Endothelial cell of umbilical vein (primary cell): ENCODE results near the gene AP5M1. TPM values are rescaled to one million over a fixed set of nuclear protein-coding genes. Genes with fewer than 3 reads are reported as not detected.

Experiments
- BruUV-seq: library from RNA; stranded (reverse); fragments of 400-500 nt; replicated peaks from 2 replicates; lab custom pipeline; 2021; lab: Mats Ljungman, UMichigan
- CTCF ChIA-PET: fragments of 300-600, 350-600 bp; sonication (Branson Sonifier 250); formaldehyde crosslinking; loops from one replicate; lab custom pipeline; 2021; ENCODE audit warnings: antibody characterized with exemption, inconsistent platforms; lab: Charles Lee
- POLR2A ChIA-PET: fragments of 300-600, 350-600 bp; sonication (Branson Sonifier 250); formaldehyde crosslinking; loops from one replicate; lab custom pipeline; 2021; ENCODE audit warnings: antibody characterized with exemption, inconsistent platforms; lab: Charles Lee
- DNase-seq: peaks from one replicate; pipeline ENCODE4 v3.0.0-alpha.2; 2011; ENCODE audit warnings: low read depth, low spot score
- FAIRE-seq: peaks from 2 replicates; lab custom pipeline; 2011; peaks lifted over from hg19 to GRCh38; lab: Jason Lieb, UNC
- H2AFZ ChIP-seq: 2 replicates; pipeline ENCODE4 v1.6.0; 2012; ENCODE audit warnings: low read depth, low read length, control low read depth, inconsistent platforms
- H3K27ac ChIP-seq: 2 replicates; pipeline ENCODE4 v1.5.1; 2011; ENCODE audit warnings: low read depth, mild to moderate bottlenecking, control low read depth, low read length, moderate library complexity; ENCODE audit not compliant: insufficient read depth
- H3K27me3 ChIP-seq, 2 experiments: 2 replicates each; pipeline versions ENCODE4 v1.6.0 to v1.6.1; 2011; ENCODE audit warnings: low read length in 2 of 2, mixed read lengths in 1 of 2; ENCODE audit not compliant: control insufficient read depth in 2 of 2, insufficient read depth in 2 of 2
- H3K36me3 ChIP-seq, 2 experiments: 2 replicates in 1 of 2; 3 replicates in 1 of 2; pipeline ENCODE4 v1.5.1; 2011; ENCODE audit warnings: low read length in 2 of 2, mild to moderate bottlenecking in 1 of 2, moderate library complexity in 1 of 2; ENCODE audit not compliant: control insufficient read depth in 2 of 2, insufficient read depth in 2 of 2; ENCODE audit errors: extremely low read depth in 1 of 2
- H3K4me1 ChIP-seq: 3 replicates; pipeline ENCODE4 v1.5.1; 2011; ENCODE audit warnings: mild to moderate bottlenecking, low read length; ENCODE audit not compliant: control insufficient read depth, insufficient read depth; ENCODE audit errors: extremely low read depth
- H3K4me2 ChIP-seq: 2 replicates; pipeline ENCODE4 v1.6.1; 2011; ENCODE audit warnings: low read length, control low read depth, mixed read lengths; ENCODE audit not compliant: insufficient read depth
- H3K4me3 ChIP-seq, 3 experiments: fragments of 200-600 bp in 1 of 3; sonication (generic), shearing (Covaris generic) in 1 of 3; replicated peaks in 1 of 3; 2 replicates each; pipeline ENCODE4 v1.5.1; 2011 to 2016; ENCODE audit warnings: control low read depth in 3 of 3, low read length in 3 of 3, mild to moderate bottlenecking in 2 of 3, inconsistent platforms in 1 of 3, low read depth in 1 of 3, moderate library complexity in 1 of 3; ENCODE audit not compliant: insufficient read depth in 1 of 3
- H3K79me2 ChIP-seq: 2 replicates; pipeline ENCODE4 v1.6.0; 2012; ENCODE audit warnings: low read length, inconsistent platforms; ENCODE audit not compliant: control insufficient read depth, insufficient read depth
- H3K9ac ChIP-seq: replicated peaks from 2 replicates; pipeline ENCODE3; 2011; ENCODE audit warnings: low read length, control low read depth; ENCODE audit not compliant: insufficient read depth; ENCODE audit errors: extremely low read depth
- H3K9me1 ChIP-seq: replicated peaks from 3 replicates; pipeline ENCODE4 v1.6.0; 2011; ENCODE audit warnings: mild to moderate bottlenecking, low read length; ENCODE audit not compliant: control insufficient read depth, insufficient read depth; ENCODE audit errors: extremely low read depth
- H3K9me3 ChIP-seq: replicated peaks from 2 replicates; pipeline ENCODE4 v1.5.1; 2012; ENCODE audit warnings: low read length, inconsistent platforms; ENCODE audit not compliant: control insufficient read depth, insufficient read depth
- H4K20me1 ChIP-seq: replicated peaks from 2 replicates; pipeline ENCODE3; 2011; ENCODE audit warnings: mild to moderate bottlenecking, low read length; ENCODE audit not compliant: control insufficient read depth, insufficient read depth; ENCODE audit errors: extremely low read depth
- CTCF ChIP-seq, 2 donors: IDR thresholded peaks; 1 replicate in 1 of 2; 2 replicates in 1 of 2; pipeline ENCODE4 v1.5.1; 2011; ENCODE audit warnings: low read length in 2 of 2, mild to moderate bottlenecking in 2 of 2, moderate library complexity in 2 of 2, control low read depth in 1 of 2, inconsistent platforms in 1 of 2, low read depth in 1 of 2; ENCODE audit not compliant: insufficient read depth in 1 of 2; ENCODE audit errors: extremely low read depth in 1 of 2
- EZH2 ChIP-seq: IDR thresholded peaks from 2 replicates; pipeline ENCODE4 v1.6.1; 2012; ENCODE audit warnings: borderline replicate concordance, low read depth, mild to moderate bottlenecking, moderate library complexity, low read length, inconsistent platforms; ENCODE audit not compliant: severe bottlenecking
- FOS ChIP-seq: IDR thresholded peaks from 2 replicates; pipeline ENCODE4 v1.6.1; 2011; ENCODE audit warnings: mild to moderate bottlenecking, low read length, moderate library complexity, borderline replicate concordance; ENCODE audit not compliant: insufficient read depth
- GATA2 ChIP-seq: IDR thresholded peaks from 2 replicates; pipeline ENCODE4 v1.7.0; 2011; ENCODE audit warnings: low read depth, mild to moderate bottlenecking, moderate library complexity, mixed read lengths, low read length; ENCODE audit not compliant: insufficient read length, insufficient read depth
- JUN ChIP-seq: IDR thresholded peaks from 2 replicates; pipeline ENCODE4 v1.6.1; 2011; ENCODE audit warnings: borderline replicate concordance, low read depth; ENCODE audit not compliant: insufficient read length, insufficient read depth
- MAX ChIP-seq: IDR thresholded peaks from 2 replicates; pipeline ENCODE4 v1.6.1; 2011; ENCODE audit not compliant: insufficient read depth, insufficient read length
- MYC ChIP-seq: IDR thresholded peaks from one replicate; pipeline ENCODE4 v1.6.1; 2011; ENCODE audit warnings: mild to moderate bottlenecking, low read depth, low read length
- POLR2A ChIP-seq: IDR thresholded peaks from 2 replicates; pipeline ENCODE4 v1.6.1; 2012; ENCODE audit warnings: low read depth, mild to moderate bottlenecking, control low read depth, low read length
- POLR2AphosphoS5 ChIP-seq: IDR thresholded peaks from 2 replicates; pipeline ENCODE4 v1.6.1; 2012; ENCODE audit warnings: low read depth, mild to moderate bottlenecking, control low read depth, low read length, moderate library complexity; ENCODE audit not compliant: insufficient read depth
- dilution Hi-C: fragments of 300-500 bp; cut with MboI; formaldehyde crosslinking; loops from one replicate; pipeline ENCODE4 v1.15.0; 2019; ENCODE audit warnings: low sequenced_read_pairs; ENCODE audit not compliant: extremely low pct_ligation_motif_present
- intact Hi-C: fragments of 100-400 bp; cut with micrococcal nuclease; formaldehyde crosslinking; loops from one replicate; pipeline ENCODE4 v1.10.0; 2022
- polyA plus RNA-seq, 4 experiments: library from polyadenylated mRNA; depleted of rRNA in 3 of 4; stranded (reverse) in 3 of 4; unstranded in 1 of 4; fragments of >200 nt; gene quantifications; 2 replicates each; pipeline versions ENCODE4 v1.2.1 to v1.2.3, GENCODE V29; 2011 to 2012; ENCODE audit warnings: missing spikeins in 1 of 4
- total RNA-seq: library from RNA; stranded (reverse); gene quantifications from 2 replicates; pipeline ENCODE4 v1.2.3, GENCODE V29; 2021

The AP5M1 gene
- total and polyA plus RNA-seq, 2 donors (not counting 3 experiments of a cell fraction or from before 2014, with no cell fraction given), result 14.8 to 38.7 TPM

- Histone ChIP-seq H2AFZ (no peak overlapping the region), H3K4me1 (peaks cover 9% of the 10 kb centered on the region), H3K9ac (no peak overlapping the region), H4K20me1 (peaks cover under 1% of the 10 kb centered on the region), H3K27me3 (no peaks in the 10 kb centered on the region), H3K9me1 (no peaks in the 10 kb centered on the region), H3K36me3 (peaks cover 0 to 9% of the 10 kb centered on the region in 2 experiments), H3K4me3 (no peak overlapping the region), H3K9me3 (no peaks in the 10 kb centered on the region), H3K27ac (no peak overlapping the region), H3K4me2 (no peak overlapping the region), H3K79me2 (peaks cover 29% of the 10 kb centered on the region)
- ChIA-PET CTCF (interaction anchor here (1.7 to 2.4 kb wide), 2 partner anchors 9 to 10 kb away, joined by 4 to 9 read pairs; no protein-coding TSS in a partner anchor), POLR2A (no interaction called here)
- DNase-seq (no peak), FAIRE-seq (no peak)
- no TSS peak for BruUV-seq
- TF ChIP-seq EZH2, result no peak
- TF ChIP-seq CTCF (IDR thresholded peaks at IDR 0.05; ENCODE audit: extremely low read depth in 1 of 2, insufficient read depth in 1 of 2, low read depth in 1 of 2, low read length in 2 of 2), result no peak
- no peak for TF ChIP-seq POLR2A
- no peak for TF ChIP-seq FOS
- TF ChIP-seq GATA2, result no peak
- TF ChIP-seq MYC, result no peak
- no peak for TF ChIP-seq JUN
- no peak for TF ChIP-seq POLR2AphosphoS5
- no peak for TF ChIP-seq MAX
- intact Hi-C loops, result no loop called here
- dilution Hi-C loops, result no loop called here
These were observed 22.8 kb upstream of the AP5M1 start for GRCh38 chr14:57245941-57246340.
